Measurements from ENCODE around the gene GLIS1.

The GLIS1 gene

DNA sequence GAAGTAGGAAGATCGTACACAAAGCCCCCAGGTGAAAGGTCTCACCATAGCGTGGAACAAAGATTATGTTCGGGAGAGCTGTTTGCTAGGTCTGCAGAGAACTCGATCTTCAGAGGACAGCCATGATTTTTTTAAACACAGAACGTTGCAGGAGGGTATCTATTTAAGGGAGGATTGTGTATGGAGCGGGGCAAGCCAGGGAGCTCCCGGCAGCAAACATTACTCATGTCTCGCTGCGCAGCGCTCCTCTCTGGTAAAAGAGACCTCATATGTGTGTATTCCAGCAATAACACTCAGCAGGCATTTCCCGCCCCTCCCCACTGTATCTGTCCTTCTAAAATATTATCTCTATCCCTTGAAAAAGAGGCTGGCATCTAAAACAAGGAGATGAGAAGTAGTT lies 2.7 kb downstream of the GLIS1 start:
- no peak for DNase-seq (ENCODE audit: low read depth in 1 of 2, low spot score in 1 of 2)

DNA sequence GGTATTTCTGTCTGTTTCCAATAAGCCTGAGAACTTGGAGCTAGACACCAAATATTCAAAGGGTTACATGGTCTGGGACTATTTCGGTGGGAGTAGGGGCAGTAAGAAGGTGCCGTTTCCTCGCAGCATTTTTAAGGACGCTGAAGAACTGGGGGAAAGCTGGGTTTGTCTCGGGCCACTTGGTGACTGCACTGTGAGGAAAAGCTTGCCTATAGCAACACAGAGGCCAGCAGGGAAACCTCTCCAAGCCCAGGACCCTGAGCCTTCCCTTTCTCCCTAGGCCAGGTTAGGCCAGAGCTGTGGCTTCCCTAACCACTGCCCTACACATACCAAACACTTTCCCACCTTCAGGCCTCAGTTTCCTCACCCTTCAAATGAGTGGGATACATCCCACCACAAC lies 3.3 kb downstream of the GLIS1 start:
- no peak for DNase-seq (ENCODE audit: low read depth in 1 of 2, low spot score in 1 of 2)

DNA sequence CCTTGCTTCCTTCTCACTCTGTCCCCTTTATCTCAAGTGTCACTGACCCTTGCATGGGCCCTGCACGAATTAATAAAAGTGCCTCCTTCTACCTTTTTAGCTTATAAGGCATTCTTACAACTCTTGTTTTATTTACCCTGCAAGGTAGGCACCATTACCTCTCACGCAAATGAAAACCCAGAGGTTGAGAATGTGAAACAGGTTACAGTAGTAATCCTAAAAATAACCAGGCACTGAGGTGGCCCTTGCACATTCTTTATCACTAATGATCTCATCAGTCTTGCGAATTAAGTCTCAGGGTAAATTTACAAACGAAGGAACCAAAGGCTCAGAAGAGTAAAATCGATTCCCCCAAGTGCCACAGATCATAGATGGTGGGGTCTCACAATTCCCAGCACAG lies 3.7 kb downstream of the GLIS1 start:
- no peak for DNase-seq (ENCODE audit: low read depth in 1 of 2, low spot score in 1 of 2)

GRCh38 chr1:53734650-53735211 lies 4.2 kb downstream of the GLIS1 start:
- DNase-seq (ENCODE audit: low read depth in 1 of 2, low spot score in 1 of 2), result no peak

- no peak for DNase-seq (ENCODE audit: low read depth in 1 of 2, low spot score in 1 of 2)
These were observed 4.9 kb downstream of the GLIS1 start for GRCh38 chr1:53733975-53734649.

- no peak for DNase-seq (ENCODE audit: low read depth in 1 of 2, low spot score in 1 of 2)
These were observed 5.5 kb downstream of the GLIS1 start for GRCh38 chr1:53733447-53733931.

GRCh38 chr1:53732912-53733317 lies 6.0 kb downstream of the GLIS1 start:
- no peak for DNase-seq (ENCODE audit: low read depth in 1 of 2, low spot score in 1 of 2)

DNA sequence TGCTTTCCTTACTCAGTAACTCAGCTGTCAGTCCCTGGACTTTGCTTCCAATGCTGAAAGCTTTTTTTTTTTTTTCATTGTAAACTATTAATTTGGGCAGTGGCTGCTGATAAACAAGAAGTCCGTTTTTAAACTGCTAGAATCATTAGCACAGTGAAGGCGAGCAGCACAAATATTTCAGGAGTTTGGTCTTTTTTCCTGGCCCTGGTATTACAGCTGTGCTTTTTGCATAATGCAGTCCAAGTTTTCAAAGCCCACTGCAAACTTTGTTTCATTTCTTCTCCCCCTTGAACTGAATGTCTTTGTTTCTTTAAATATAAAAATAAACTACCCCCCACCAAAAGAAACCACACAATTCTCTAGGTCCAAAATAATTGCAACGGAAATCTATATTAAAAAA lies 6.6 kb downstream of the GLIS1 start:
- DNase-seq (ENCODE audit: low read depth in 1 of 2, low spot score in 1 of 2), result no peak

GRCh38 chr1:53731779-53732305 lies 7.1 kb downstream of the GLIS1 start:
- DNase-seq (ENCODE audit: low read depth in 1 of 2, low spot score in 1 of 2), result no peak

DNA sequence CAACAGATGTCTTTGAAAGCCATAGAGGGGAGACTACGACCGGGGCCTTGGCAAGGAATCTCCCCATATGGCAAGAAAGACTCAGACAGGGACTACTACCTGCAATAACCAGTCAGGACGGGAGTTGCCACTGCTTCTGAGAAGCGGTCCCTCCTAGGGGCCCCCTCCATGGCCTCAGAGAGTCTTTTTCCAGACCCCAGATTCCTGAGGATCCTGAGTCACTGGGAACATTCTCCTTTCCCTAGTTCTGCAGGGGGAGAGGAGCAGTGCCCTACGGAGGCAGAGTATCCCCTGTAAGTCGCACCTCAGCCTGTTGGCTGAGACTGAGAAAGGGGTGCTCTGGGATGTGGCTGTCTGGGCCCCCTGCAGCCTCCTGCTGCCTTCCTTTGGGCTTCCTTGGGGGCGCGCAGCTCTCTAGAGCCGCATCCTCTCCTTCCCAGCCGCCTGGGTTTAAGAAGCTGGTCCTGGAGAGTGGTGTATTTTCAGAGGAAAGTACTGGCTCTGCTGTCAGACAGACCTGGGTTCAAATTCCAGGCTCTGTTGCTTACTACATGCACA lies 7.8 kb downstream of the GLIS1 start:
- no peak for DNase-seq (ENCODE audit: low read depth in 1 of 2, low spot score in 1 of 2)

GRCh38 chr1:53730224-53730865 lies 8.6 kb downstream of the GLIS1 start:
- no peak for DNase-seq (ENCODE audit: low read depth in 1 of 2, low spot score in 1 of 2)

DNA sequence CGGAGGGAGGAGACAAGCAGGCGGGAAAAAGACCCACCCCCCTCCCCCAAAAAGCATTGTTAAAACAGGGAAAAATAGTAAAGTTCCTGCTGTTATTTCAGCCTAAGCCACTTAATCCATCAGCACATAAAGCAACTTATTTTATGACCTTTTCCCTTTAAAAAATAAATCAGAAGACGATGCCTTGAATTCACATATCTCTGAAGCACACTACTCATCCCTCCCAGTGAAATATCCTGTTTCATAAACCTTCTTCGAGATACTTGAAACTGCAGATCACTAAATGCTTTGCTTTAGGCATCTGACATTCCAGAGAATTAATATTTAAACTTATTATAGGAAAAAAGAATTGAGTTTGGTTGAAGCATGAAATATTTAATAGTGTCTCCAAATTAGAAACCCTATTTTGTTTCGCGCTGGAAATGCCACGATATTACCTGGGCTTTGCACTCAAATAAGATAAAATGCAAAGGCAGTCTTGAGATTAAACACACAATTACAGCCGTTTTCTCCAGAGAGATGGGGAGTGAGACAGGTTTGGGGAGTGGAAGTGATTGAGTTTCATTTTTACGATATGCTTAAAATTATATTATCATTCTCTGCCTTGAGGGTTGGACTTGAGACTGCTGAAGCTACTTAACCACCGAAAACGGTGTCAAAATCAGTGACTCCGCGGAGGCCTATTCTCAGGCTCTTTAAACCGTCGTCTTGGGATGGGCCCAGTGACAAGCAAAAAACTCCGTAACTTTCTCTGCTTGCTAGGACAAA lies 9.3 kb downstream of the GLIS1 start:
- no peak for DNase-seq (ENCODE audit: low read depth in 1 of 2, low spot score in 1 of 2)

- DNase-seq (ENCODE audit: low read depth in 1 of 2, low spot score in 1 of 2), result no peak
These were observed 10.1 kb downstream of the GLIS1 start for GRCh38 chr1:53728702-53729455.

- no peak for DNase-seq (ENCODE audit: low read depth in 1 of 2, low spot score in 1 of 2)
These were observed 10.8 kb downstream of the GLIS1 start for GRCh38 chr1:53728196-53728595.

DNA sequence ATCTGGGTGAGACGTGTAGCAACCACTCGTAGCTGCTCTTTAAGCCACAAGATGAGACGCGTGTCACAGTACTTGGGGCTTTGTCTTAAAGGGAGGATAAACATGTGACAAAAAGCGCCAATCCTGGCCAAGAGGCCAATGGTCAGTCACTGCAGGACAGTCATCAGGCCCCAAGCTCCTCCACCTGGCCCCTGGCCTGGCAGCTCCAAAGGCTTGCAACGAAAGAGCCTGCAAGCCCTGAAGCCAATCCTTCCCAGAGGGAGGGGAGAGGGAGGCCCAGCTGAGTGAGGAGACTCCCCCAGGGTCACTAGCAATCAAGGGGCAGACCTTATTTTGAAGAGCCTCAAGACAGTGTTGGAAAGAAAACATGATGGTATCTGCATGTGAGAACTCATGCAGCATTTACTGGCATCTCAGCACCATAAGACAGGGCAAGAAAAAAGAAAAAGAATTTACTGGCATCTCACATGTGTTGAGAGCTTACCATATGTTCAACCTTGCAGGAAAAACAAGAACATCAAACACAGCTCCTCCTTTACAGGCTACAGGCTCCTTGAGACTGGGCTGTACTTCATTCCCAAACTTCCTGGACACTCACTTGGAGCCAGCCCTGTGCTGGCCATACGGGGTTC lies 11.4 kb downstream of the GLIS1 start:
- DNase-seq (ENCODE audit: low read depth in 1 of 2, low spot score in 1 of 2), result no peak

GRCh38 chr1:53726009-53726600 lies 12.9 kb downstream of the GLIS1 start:
- DNase-seq (ENCODE audit: low read depth in 1 of 2, low spot score in 1 of 2), result no peak

DNA sequence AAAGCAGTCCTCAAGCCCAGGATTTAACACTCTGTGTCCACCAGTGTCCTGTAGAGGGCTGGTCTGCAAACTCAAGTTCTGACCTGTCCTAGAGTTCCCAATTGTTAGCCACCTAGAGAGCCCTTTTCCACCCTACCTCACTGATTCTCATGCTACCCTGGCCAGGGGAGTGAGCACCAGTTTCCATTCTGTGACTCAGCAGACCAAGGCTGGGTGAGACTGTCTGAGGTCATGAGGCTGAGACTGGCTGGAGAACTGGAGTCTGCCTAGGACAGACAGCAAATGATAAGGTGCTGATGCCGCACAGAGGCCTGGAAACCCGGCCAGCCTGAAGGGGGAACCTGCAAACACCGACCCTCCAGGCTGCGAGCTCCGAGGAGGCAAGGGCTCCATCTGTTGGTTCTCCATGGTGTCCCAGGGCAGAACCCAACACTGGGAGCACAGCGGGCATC lies 13.7 kb downstream of the GLIS1 start:
- no peak for DNase-seq (ENCODE audit: low read depth in 1 of 2, low spot score in 1 of 2)

DNA sequence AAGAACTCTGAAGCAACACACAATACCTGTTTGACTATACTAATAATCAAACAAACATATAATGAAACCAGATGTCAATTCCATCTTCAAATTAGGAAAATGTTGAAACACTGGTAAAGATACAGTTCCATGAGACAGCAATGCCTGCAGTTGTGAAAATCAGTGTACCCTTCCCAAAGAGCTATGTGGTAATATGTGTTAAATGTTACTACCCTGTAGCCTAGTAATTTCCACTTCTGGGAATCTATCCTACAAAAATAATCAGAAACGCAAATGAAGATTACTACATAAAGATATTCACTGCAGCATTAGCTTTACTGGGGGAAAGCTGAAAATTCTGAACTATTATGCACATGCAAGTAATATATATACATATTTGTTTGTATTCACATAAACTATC lies 16.9 kb downstream of the GLIS1 start:
- DNase-seq (ENCODE audit: low read depth in 1 of 2, low spot score in 1 of 2), result no peak

DNA sequence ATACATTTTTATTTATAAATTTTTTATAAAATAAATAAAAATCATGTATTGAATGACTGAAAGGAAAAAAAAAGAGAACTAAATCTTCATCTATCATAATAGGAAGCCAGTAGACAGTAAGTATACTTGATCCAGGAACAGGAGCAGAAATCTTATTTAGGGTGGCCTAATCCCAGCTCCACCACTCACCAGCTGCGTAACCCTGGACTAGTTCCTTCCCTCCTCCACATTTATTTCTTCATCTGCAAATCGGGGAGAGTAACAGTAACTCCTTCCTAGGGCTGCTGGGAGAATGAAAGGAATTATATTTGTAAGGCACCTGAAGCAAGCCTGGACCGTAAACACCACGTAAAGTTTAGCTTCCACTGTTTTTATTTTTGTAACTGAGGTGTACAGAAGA lies 17.9 kb downstream of the GLIS1 start:
- DNase-seq (ENCODE audit: low read depth in 1 of 2, low spot score in 1 of 2), result no peak

DNA sequence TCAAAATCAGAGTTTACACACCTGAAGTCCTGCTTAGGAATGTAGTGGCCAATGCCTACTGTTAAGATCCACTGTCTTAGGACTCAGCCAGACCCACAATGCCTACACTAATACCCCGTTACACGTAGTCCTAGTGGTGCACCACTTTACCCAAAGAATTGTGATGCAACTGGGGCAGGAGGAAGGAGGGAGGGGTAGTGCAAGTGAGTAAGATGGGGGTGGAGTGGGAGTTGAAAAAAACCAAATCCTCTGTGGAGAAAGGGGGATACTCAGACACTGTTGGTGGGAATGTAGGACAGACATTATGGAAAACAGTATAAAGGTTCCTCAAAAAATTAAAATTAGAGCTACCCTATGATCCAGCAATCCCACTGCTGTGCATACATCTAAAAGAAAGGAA lies 19.5 kb downstream of the GLIS1 start:
- DNase-seq (ENCODE audit: low read depth in 1 of 2, low spot score in 1 of 2), result no peak

All from stimulated activated CD4-positive, alpha-beta T cell treated with anti-CD3 and anti-CD28 coated beads, Interleukin-15, amount 100 ng/mL, for 1 hour (primary cell).